ENCODE data around the gene SCAMP4.

- peak; percentile 85 to 88 for TF ChIP-seq POLR2A (IDR thresholded peaks at IDR 0.05)
- peak in 1 of 5 experiments; percentile 17 for TF ChIP-seq CTCF (IDR thresholded peaks at IDR 0.05 in 4 of 5, conservative IDR thresholded peaks at IDR 0.05 in 1 of 5)
Measured at GRCh38 chr19:1905110-1905862, at the start of gene SCAMP4, which contains the start of gene ADAT3.

Data from gastrocnemius medialis (tissue), 4 donors.